ENCODE data around the gene KREMEN1.

GRCh38 chr22:29194184-29194583 is 121.3 kb downstream of the KREMEN1 start:
- no peak for TF ChIP-seq CTCF (IDR thresholded peaks at IDR 0.05; ENCODE audit: low read depth, low read length, missing input control)
- TF ChIP-seq TAF1 (conservative IDR thresholded peaks at IDR 0.05): no peak
- no peak for TF ChIP-seq YY1 (IDR thresholded peaks at IDR 0.05)
- no peak for TF ChIP-seq REST (IDR thresholded peaks at IDR 0.05)
- TF ChIP-seq RAD21 (IDR thresholded peaks at IDR 0.05): no peak
- TF ChIP-seq GABPA (IDR thresholded peaks at IDR 0.05 in 1 of 2, conservative IDR thresholded peaks at IDR 0.05 in 1 of 2): no peak

Data from liver (tissue), 3 donors.